GM18505 (cell line): ENCODE results near the gene ETS1.
A peak's percentile ranks its signal among the peaks of the same experiment; 100 is the strongest.

ENCODE experiments used
- ATAC-seq: cut with Tn5 transposase; IDR thresholded peaks from one replicate; pipeline ENCODE4 v1.9.1; 2021; ENCODE audit not compliant: unreplicated experiment
- POLR2A ChIP-seq: IDR thresholded peaks from 4 replicates; pipeline ENCODE4 v1.6.1; 2011; ENCODE audit warnings: borderline replicate concordance; ENCODE audit not compliant: insufficient read depth, insufficient read length; ENCODE audit errors: extremely low read depth

Gene ETS1

GRCh38 chr11:128563942-128564641, 23.3 kb downstream of the ETS1 start:
- ATAC-seq: no peak
- no peak for TF ChIP-seq POLR2A

GRCh38 chr11:128563308-128563707, 24.1 kb downstream of the ETS1 start:
- TF ChIP-seq POLR2A: no peak

GRCh38 chr11:128559496-128560103, 27.8 kb downstream of the ETS1 start:
- TF ChIP-seq POLR2A: no peak
- no peak for ATAC-seq

More at GRCh38 chr11:128563308-128563707, 24.1 kb downstream of the ETS1 start:
- no peak for ATAC-seq

GRCh38 chr11:128555606-128556005, 31.8 kb downstream of the ETS1 start:
- ATAC-seq: no peak
- TF ChIP-seq POLR2A: no peak

- ATAC-seq: no peak
- no peak for TF ChIP-seq POLR2A
Measured at GRCh38 chr11:128553662-128554362, 33.5 kb downstream of the ETS1 start.

- ATAC-seq: peak; percentile 51
- peak; percentile 71 for TF ChIP-seq POLR2A
Measured at GRCh38 chr11:128552783-128553661, 34.3 kb downstream of the ETS1 start.

GRCh38 chr11:128551611-128552335, 35.6 kb downstream of the ETS1 start:
- no peak for TF ChIP-seq POLR2A
- ATAC-seq: peak; percentile 62

GRCh38 chr11:128551058-128551457, 36.3 kb downstream of the ETS1 start:
- no peak for ATAC-seq
- no peak for TF ChIP-seq POLR2A

GRCh38 chr11:128550261-128550821, 37.0 kb downstream of the ETS1 start:
- TF ChIP-seq POLR2A: no peak
- ATAC-seq: no peak

- TF ChIP-seq POLR2A: no peak
- ATAC-seq: no peak
Measured at GRCh38 chr11:128549256-128549944, 38.0 kb downstream of the ETS1 start.

GRCh38 chr11:128548649-128549255, 38.6 kb downstream of the ETS1 start:
- TF ChIP-seq POLR2A: no peak
- no peak for ATAC-seq

- TF ChIP-seq POLR2A: no peak
- no peak for ATAC-seq
Measured at GRCh38 chr11:128547946-128548648, 39.3 kb downstream of the ETS1 start.
